IMR-90 (cell line): ENCODE measurements around the gene CTNS. TPM values are rescaled to one million over a fixed set of nuclear protein-coding genes. Genes with fewer than 3 reads are reported as not detected.

ENCODE experiments used
- ATAC-seq: fragments of 200-7000 bp; cut with Tn5 transposase; 2 replicates; pipeline ENCODE4 v1.9.1; 2020; ENCODE audit warnings: low read depth, mild to moderate bottlenecking, moderate library complexity
- BruUV-seq: library from RNA; stranded (reverse); fragments of 400-500 nt; replicated peaks from 2 replicates; lab custom pipeline; 2021; lab: Mats Ljungman, UMichigan
- CTCF ChIA-PET: fragments of 300-600 bp; formaldehyde crosslinking; extraction: SDS; loops from one replicate; lab custom pipeline; 2021; ENCODE audit warnings: antibody characterized with exemption; lab: Yijun Ruan, JAX
- POLR2A ChIA-PET: fragments of 300-600 bp; sonication (Branson Sonifier 250); formaldehyde crosslinking; loops from one replicate; lab custom pipeline; 2022; ENCODE audit warnings: antibody characterized with exemption; ENCODE audit not compliant: unreplicated experiment; lab: Charles Lee
- DNase-seq: peaks from one replicate; pipeline ENCODE4 v3.0.0; 2013
- H2AFZ ChIP-seq: replicated peaks from 2 replicates; pipeline ENCODE3; 2013; ENCODE audit warnings: low read length, mild to moderate bottlenecking; ENCODE audit not compliant: poor library complexity
- H2AK5ac ChIP-seq: 2 replicates; pipeline ENCODE4 v1.6.1; 2013; ENCODE audit warnings: low read depth, low read length, inconsistent platforms
- H2AK9ac ChIP-seq: replicated peaks from 2 replicates; pipeline ENCODE3; 2013; ENCODE audit warnings: mild to moderate bottlenecking, low read depth, low read length, moderate library complexity; ENCODE audit not compliant: poor library complexity
- H2BK120ac ChIP-seq: 2 replicates; pipeline ENCODE4 v1.6.1; 2013; ENCODE audit warnings: low read depth, low read length, inconsistent platforms
- H2BK15ac ChIP-seq: 3 replicates; pipeline ENCODE4 v1.6.1; 2013; ENCODE audit warnings: low read depth, low read length, inconsistent platforms
- H2BK20ac ChIP-seq: 2 replicates; pipeline ENCODE4 v1.6.1; 2013; ENCODE audit warnings: low read depth, mild to moderate bottlenecking, inconsistent platforms, low read length, moderate library complexity
- H2BK5ac ChIP-seq: 2 replicates; pipeline ENCODE4 v1.6.1; 2013; ENCODE audit warnings: mild to moderate bottlenecking, low read depth, low read length, inconsistent platforms; ENCODE audit not compliant: poor library complexity, severe bottlenecking
- H3K14ac ChIP-seq: replicated peaks from 2 replicates; pipeline ENCODE4 v1.6.1; 2013; ENCODE audit warnings: low read depth, low read length, inconsistent platforms
- H3K18ac ChIP-seq: 2 replicates; pipeline ENCODE4 v1.6.1; 2013; ENCODE audit warnings: low read depth, low read length, control low read depth
- H3K23ac ChIP-seq: 2 replicates; pipeline ENCODE4 v1.6.1; 2013; ENCODE audit warnings: low read depth, low read length, inconsistent platforms
- H3K27ac ChIP-seq: 2 replicates; pipeline ENCODE4 v1.5.1; 2013; ENCODE audit warnings: mild to moderate bottlenecking, control low read depth, low read length; ENCODE audit not compliant: insufficient read depth
- H3K27me3 ChIP-seq: 2 replicates; pipeline ENCODE4 v1.6.1; 2013; ENCODE audit warnings: low read length; ENCODE audit not compliant: control insufficient read depth, insufficient read depth
- H3K36me3 ChIP-seq: 2 replicates; pipeline ENCODE4 v1.6.1; 2013; ENCODE audit warnings: low read length, mixed read lengths; ENCODE audit not compliant: control insufficient read depth, insufficient read depth
- H3K4ac ChIP-seq: 2 replicates; pipeline ENCODE4 v1.6.1; 2013; ENCODE audit warnings: low read depth, low read length, inconsistent platforms
- H3K4me1 ChIP-seq: 2 replicates; pipeline ENCODE4 v1.6.1; 2013; ENCODE audit warnings: low read length, mixed read lengths; ENCODE audit not compliant: control insufficient read depth, insufficient read depth
- H3K4me2 ChIP-seq: 2 replicates; pipeline ENCODE4 v1.6.1; 2013; ENCODE audit warnings: low read depth, mild to moderate bottlenecking, control low read depth, low read length, moderate library complexity
- H3K4me3 ChIP-seq: 2 replicates; pipeline ENCODE4 v1.5.1; 2013; ENCODE audit warnings: low read depth, mild to moderate bottlenecking, control low read depth, low read length, moderate library complexity; ENCODE audit not compliant: insufficient read depth
- H3K56ac ChIP-seq: 2 replicates; pipeline ENCODE4 v1.6.1; 2013; ENCODE audit warnings: low read length, inconsistent platforms; ENCODE audit not compliant: insufficient read depth; ENCODE audit errors: extremely low read depth
- H3K79me1 ChIP-seq, 2 experiments: 2 replicates each; pipeline ENCODE4 v1.6.1; 2013; ENCODE audit warnings: low read length in 2 of 2, inconsistent platforms in 1 of 2, low read depth in 1 of 2
- H3K9ac ChIP-seq: 2 replicates; pipeline ENCODE4 v1.6.1; 2013; ENCODE audit warnings: low read depth, low read length, control low read depth
- H3K9me1 ChIP-seq: 2 replicates; pipeline ENCODE4 v1.6.1; 2013; ENCODE audit warnings: low read length, inconsistent platforms; ENCODE audit not compliant: insufficient read depth
- H3K9me3 ChIP-seq: 2 replicates; pipeline ENCODE4 v1.6.1; 2013; ENCODE audit warnings: low read length; ENCODE audit not compliant: control insufficient read depth, insufficient read depth
- H4K20me1 ChIP-seq: 2 replicates; pipeline ENCODE4 v1.6.1; 2013; ENCODE audit warnings: low read length, inconsistent platforms; ENCODE audit not compliant: insufficient read depth
- H4K5ac ChIP-seq: 2 replicates; pipeline ENCODE4 v1.6.1; 2013; ENCODE audit warnings: mild to moderate bottlenecking, low read depth, low read length, control low read depth
- H4K8ac ChIP-seq, 2 experiments: 2 replicates each; pipeline ENCODE4 v1.6.1; 2013; ENCODE audit warnings: low read depth in 2 of 2, low read length in 2 of 2, control low read depth in 1 of 2, inconsistent platforms in 1 of 2
- H4K91ac ChIP-seq: 2 replicates; pipeline ENCODE4 v1.6.1; 2013; ENCODE audit warnings: low read depth, low read length, inconsistent platforms; ENCODE audit not compliant: insufficient read depth
- BHLHE40 ChIP-seq: fragments of 150-350 bp; IDR thresholded peaks from 2 replicates; pipeline ENCODE4 v1.6.1; 2016; ENCODE audit warnings: mild to moderate bottlenecking, low read depth, low read length
- CHD1 ChIP-seq: IDR thresholded peaks from 2 replicates; pipeline ENCODE4 v1.6.1; 2012; ENCODE audit warnings: low read depth, low read length, improper control_type of control experiment
- MXI1 ChIP-seq: IDR thresholded peaks from 2 replicates; pipeline ENCODE4 v1.6.1; 2012; ENCODE audit warnings: low read depth, mild to moderate bottlenecking, low read length, moderate library complexity, borderline replicate concordance
- POLR2A ChIP-seq: IDR thresholded peaks from 2 replicates; pipeline ENCODE4 v1.6.1; 2012; ENCODE audit warnings: mild to moderate bottlenecking, low read depth, low read length
- RFX5 ChIP-seq: IDR thresholded peaks from 2 replicates; pipeline ENCODE4 v1.8.0; 2012; ENCODE audit warnings: low read depth, mild to moderate bottlenecking, low read length, moderate library complexity
- WGBS, 2 experiments: methylation state at CpG; one replicate each; pipeline versions ENCODE4 v1.1.5 to v1.1.7; 2013; ENCODE audit warnings: missing lambda C conversion rate in 2 of 2; ENCODE audit not compliant: insufficient read length in 1 of 2; ENCODE audit errors: extremely low coverage in 2 of 2; 5-methylcytosine and 5-hydroxymethylcytosine counted together
- dilution Hi-C: fragments of 300-500 bp; cut with HindIII; formaldehyde crosslinking; loops from one replicate; pipeline ENCODE4 v1.14.3; 2018; ENCODE audit warnings: low sequenced_read_pairs; ENCODE audit not compliant: unreplicated experiment
- in situ Hi-C: fragments of 300-500 bp; cut with MboI; formaldehyde crosslinking; loops from 3 replicates; pipeline ENCODE4 v1.14.3; 2019; ENCODE audit warnings: low sequenced_read_pairs, inconsistent platforms, mixed read lengths
- intact Hi-C: fragments of 100-400 bp; cut with micrococcal nuclease; formaldehyde crosslinking; loops from 2 replicates; pipeline ENCODE4 v1.10.0; 2022
- polyA plus RNA-seq, 3 experiments: library from polyadenylated mRNA; depleted of rRNA; stranded (reverse); fragments of >200 nt; gene quantifications; 2 replicates each; pipeline ENCODE4 v1.2.3, GENCODE V29; 2012; ENCODE audit warnings: low replicate concordance in 1 of 3
- total RNA-seq: library from RNA; depleted of rRNA; stranded (reverse); fragments of >200 nt; gene quantifications from 2 replicates; pipeline ENCODE4 v1.2.3, GENCODE V29; 2012

The CTNS gene
- total and polyA plus RNA-seq, 2 of the 4 experiments (the other 2 are of a cell fraction): 4.7 to 5.3 TPM

DNA sequence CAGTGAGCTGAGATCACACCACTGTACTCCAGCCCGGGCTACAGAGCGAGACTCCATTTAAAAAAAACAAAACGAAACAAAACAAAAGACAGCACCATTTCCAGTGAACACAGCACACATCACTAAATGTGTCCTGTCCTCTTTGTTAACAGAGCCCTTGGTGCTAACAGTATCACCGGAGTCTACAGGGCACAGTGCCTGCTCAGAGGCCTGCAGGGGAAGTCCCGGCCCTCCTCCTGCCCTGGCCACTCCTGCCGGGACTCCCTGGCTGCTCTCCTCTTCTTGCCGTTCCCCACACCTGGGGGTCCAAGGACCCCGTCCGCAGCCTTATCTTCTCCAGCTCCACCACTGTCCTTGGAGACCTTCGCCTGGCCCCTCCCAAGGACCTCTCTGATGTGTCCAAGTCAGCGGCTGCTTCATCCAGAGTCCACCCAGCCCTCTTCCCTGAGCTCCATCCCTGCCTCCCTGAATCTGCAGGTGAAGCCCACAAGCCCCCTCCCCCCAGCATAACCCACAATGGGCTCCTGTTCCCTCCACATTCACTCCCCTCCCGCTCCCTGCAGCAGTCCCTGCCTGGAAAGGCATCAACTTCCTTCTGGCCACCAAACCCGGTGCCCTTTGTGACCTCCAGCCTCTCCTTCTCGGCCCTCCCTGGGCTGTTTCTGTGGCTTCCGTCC lies 35.9 kb upstream of the CTNS start (continued):
- TF ChIP-seq POLR2A: no peak

DNA sequence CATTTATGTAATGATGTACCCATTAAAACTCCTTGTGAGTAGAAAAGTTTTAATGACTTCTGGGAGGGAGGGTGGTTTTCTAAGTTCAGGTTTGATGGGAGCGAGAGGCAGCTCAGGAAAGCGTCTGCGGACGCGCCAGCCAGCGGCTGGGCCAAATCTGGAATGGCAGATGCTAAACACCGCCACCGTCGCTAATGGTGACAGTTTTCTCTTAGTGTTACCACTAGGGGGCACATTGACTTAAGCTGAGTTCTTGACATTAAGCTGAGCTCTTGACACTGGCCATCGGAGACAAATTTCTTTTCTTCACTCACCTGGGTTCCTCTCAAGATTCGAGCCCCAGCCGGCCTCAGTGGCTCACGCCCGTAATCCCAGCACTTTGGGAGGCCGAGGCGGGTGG lies 34.1 kb upstream of the CTNS start:
- Histone ChIP-seq H3K4ac (no peak overlapping the region), H3K36me3 (peaks cover 4% of the 10 kb centered on the region), H3K14ac (no peak overlapping the region), H3K9me3 (no peaks in the 10 kb centered on the region), H3K27me3 (no peaks in the 10 kb centered on the region), H3K23ac (no peak overlapping the region), H2AFZ (no peak overlapping the region), H3K4me1 (peaks cover 4% of the 10 kb centered on the region), H3K27ac (no peak overlapping the region), H4K8ac (no peak overlapping the region), H3K4me3 (no peak overlapping the region), H2BK5ac (no peak overlapping the region), H2BK120ac (no peak overlapping the region), H2BK20ac (no peak overlapping the region), H3K9me1 (peaks cover 5% of the 10 kb centered on the region; the same call in 1 of the 2 replicates), H2AK5ac (no peak overlapping the region), H3K9ac (no peak overlapping the region), H2BK15ac (no peak overlapping the region), H3K79me1 (no peaks in the 10 kb centered on the region; a peak in 1 of 4 replicates), H3K56ac (no peak overlapping the region), H3K4me2 (no peak overlapping the region), H4K5ac (no peak overlapping the region), H4K91ac (no peak overlapping the region), H2AK9ac (no peak overlapping the region), H4K20me1 (peaks cover 3% of the 10 kb centered on the region; the same call in 1 of the 2 replicates), H3K18ac (no peak overlapping the region)
- BruUV-seq: no TSS peak
- dilution Hi-C loops (no loop called here), intact Hi-C loops (no loop called here), in situ Hi-C loops (no loop called here)
- TF ChIP-seq RFX5 (no peak), BHLHE40 (no peak), CHD1 (no peak), MXI1 (no peak)
- no CpG with 5 or more reads among the region's 16 CpGs for WGBS, 2 experiments
- ChIA-PET POLR2A (no interaction called here), CTCF (interaction anchor here (0.6 kb wide), 1 partner anchor 11 kb away, joined by 3 read pairs; no protein-coding TSS in a partner anchor)
- DNase-seq (peak; percentile 6), ATAC-seq (no peak)
